BLaER1 treated with 17β-estradiol and CSF1 and Interleukin-3, amounts not matched to agents 10 nM and 100 nM (cell line): Measurements from ENCODE around the gene LDLR.

Experiments used
- H3K27ac ChIP-seq, 11 experiments: shearing (Covaris generic); formaldehyde crosslinking; 2 replicates each; pipeline ENCODE4 v1.8.1; 2022
- H3K27me3 ChIP-seq, 11 experiments: shearing (Covaris generic); formaldehyde crosslinking; 2 replicates each; pipeline ENCODE4 v1.8.1; 2022
- H3K36me3 ChIP-seq, 11 experiments: shearing (Covaris generic); formaldehyde crosslinking; 2 replicates each; pipeline ENCODE4 v1.8.1; 2022
- H3K4me1 ChIP-seq, 10 experiments: shearing (Covaris generic); formaldehyde crosslinking; 2 replicates each; pipeline ENCODE4 v1.8.1; 2022
- H3K4me2 ChIP-seq, 11 experiments: shearing (Covaris generic); formaldehyde crosslinking; 2 replicates each; pipeline ENCODE4 v1.8.1; 2022
- H3K4me3 ChIP-seq, 10 experiments: shearing (Covaris generic); formaldehyde crosslinking; 2 replicates each; pipeline ENCODE4 v1.8.1; 2022
- H3K9ac ChIP-seq, 11 experiments: shearing (Covaris generic); formaldehyde crosslinking; 2 replicates each; pipeline ENCODE4 v1.8.1; 2022
- H3K9me3 ChIP-seq, 11 experiments: shearing (Covaris generic); formaldehyde crosslinking; replicated peaks in 1 of 11; 2 replicates each; pipeline ENCODE4 v1.8.1; 2022
- H4K20me1 ChIP-seq, 11 experiments: shearing (Covaris generic); formaldehyde crosslinking; 2 replicates each; pipeline ENCODE4 v1.8.1; 2022
- Cebpa-rat ChIP-seq, 11 experiments: shearing (Covaris generic); IDR thresholded peaks; 2 replicates each; pipeline ENCODE4 v1.8.1; 2022

The LDLR gene

DNA sequence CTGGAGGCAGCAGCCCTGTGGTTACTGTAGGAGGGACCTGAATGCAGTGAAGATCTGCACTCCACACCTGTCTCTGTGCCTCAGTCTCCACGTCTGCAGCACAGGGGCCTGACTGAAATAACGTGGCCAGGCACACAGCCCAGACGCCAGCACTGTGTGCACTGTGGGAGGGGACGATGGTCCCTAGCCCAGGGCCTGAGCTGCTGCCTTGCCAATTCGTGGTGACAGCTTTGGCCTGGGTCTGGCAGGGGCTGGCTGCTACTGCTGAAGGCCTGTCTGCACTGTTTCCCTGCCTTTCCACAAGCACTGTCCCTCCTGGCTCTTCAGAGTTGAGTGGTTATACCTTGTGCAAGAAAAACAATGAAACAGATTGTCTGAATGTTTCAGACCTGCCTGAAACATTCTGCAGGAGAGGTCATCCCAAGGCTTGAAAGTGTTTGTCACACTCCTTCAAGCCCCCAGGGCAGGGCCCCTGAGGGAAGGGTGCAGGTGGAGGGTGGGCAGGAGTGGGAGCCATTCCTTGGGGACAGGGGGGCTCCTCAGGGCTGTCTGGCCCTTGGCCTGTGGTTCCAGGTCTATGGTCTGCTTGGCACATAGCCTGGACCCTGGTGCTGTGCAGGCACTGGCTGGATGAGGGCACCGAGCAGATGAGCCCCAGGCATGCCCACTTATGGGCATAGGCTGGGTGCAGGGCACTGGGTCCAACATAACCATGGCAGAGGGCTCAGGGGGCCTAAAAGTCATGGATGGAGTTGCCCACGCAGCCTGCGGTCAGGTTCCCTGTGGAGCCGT, 38.7 kb upstream of the LDLR start:
- no peaks in the 10 kb centered on the region for H3K27me3 ChIP-seq
- H3K36me3 ChIP-seq = peaks cover 18 to 86% (median 74%) of the 10 kb centered on the region in 11 experiments
- peaks cover 40 to 92% (median 75%) of the 10 kb centered on the region in 11 experiments; a peak in 20 of 22 replicates for H4K20me1 ChIP-seq
- no peak for TF ChIP-seq Cebpa-rat (IDR thresholded peaks at IDR 0.05)
- no peak overlapping the region for H3K4me3 ChIP-seq
- H3K9ac ChIP-seq = peak overlapping the region in 7 of 11 experiments; percentile 11 to 64 (median 54); a peak in 11 of 22 replicates
- H3K4me1 ChIP-seq = peaks cover 48 to 89% (median 81%) of the 10 kb centered on the region in 10 experiments
- peak overlapping the region in 8 of 11 experiments; percentile 55 to 77 (median 68); a peak in 16 of 22 replicates for H3K27ac ChIP-seq
- no peaks in the 10 kb centered on the region for H3K9me3 ChIP-seq
- H3K4me2 ChIP-seq = peak overlapping the region in 10 of 11 experiments; percentile 71 to 95 (median 84); a peak in 20 of 22 replicates

DNA sequence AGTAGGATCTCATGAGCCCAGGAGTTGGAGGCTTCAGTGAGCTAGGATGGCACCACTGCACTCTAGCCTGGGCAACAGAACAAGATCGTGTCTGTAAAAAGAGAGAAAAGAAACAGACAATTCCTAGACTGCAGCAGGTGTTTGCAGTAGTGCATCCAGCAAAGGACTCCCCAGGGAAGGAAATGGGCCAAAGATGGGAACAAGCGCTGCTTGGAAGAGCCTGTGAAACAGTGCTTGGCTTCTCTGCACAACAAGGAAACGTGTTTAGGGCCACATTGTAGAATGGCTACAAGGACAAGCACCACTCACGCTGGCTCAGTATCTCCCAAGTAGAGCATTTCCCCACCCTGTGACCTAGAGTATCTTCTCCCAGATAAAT, 35.5 kb upstream of the LDLR start:
- H3K4me3 ChIP-seq = no peak overlapping the region

DNA sequence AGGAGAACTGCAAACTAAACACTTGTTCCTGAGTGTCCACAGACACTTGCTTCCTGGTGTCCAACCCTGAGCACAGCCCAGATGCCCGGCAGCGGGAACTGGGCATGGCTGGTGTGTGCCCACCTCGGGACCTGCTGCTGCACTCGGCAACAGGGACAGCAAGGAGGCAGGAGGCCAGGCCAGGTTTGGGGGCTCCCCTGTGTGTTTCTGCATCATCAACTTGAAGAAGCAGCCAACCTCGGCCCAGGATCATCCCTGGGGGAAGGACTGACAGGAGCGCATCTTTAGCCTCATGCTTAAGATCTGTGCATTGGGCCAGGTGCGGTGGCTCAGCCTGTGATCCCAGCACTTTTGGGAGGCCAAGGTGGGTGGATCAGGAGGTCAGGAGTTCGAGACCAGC, 35.1 kb upstream of the LDLR start:
- peaks cover 24 to 66% (median 49%) of the 10 kb centered on the region in 10 experiments for H3K4me1 ChIP-seq
- no peaks in the 10 kb centered on the region for H3K9me3 ChIP-seq
- no peaks in the 10 kb centered on the region for H3K27me3 ChIP-seq
- H3K36me3 ChIP-seq = peaks cover 45 to 98% (median 90%) of the 10 kb centered on the region in 11 experiments
- peaks cover 26 to 75% (median 44%) of the 10 kb centered on the region in 11 experiments; a peak in 19 of 22 replicates for H4K20me1 ChIP-seq
- TF ChIP-seq Cebpa-rat (IDR thresholded peaks at IDR 0.05) = no peak
- 0 out of 22 replicates have a peak overlapping the region, but pooled peaks of 1 of the 11 experiments have one; percentile 14 for H3K27ac ChIP-seq
- no peak overlapping the region for H3K4me3 ChIP-seq
- no peak overlapping the region; a peak in 1 of 22 replicates for H3K9ac ChIP-seq
- peak overlapping the region in 2 of 11 experiments; percentile 6 to 24; a peak in 1 of 22 replicates for H3K4me2 ChIP-seq

More for the DNA sequence above, 35.5 kb upstream of the LDLR start:
- no peaks in the 10 kb centered on the region for H3K27me3 ChIP-seq
- H3K27ac ChIP-seq = peak overlapping the region in 1 of 11 experiments; percentile 25; a peak in 1 of 22 replicates
- peak overlapping the region in 3 of 11 experiments; percentile 4 to 24 (median 6); a peak in 1 of 22 replicates for H3K4me2 ChIP-seq
- peaks cover 30 to 79% (median 48%) of the 10 kb centered on the region in 11 experiments; a peak in 19 of 22 replicates for H4K20me1 ChIP-seq
- peaks cover 27 to 66% (median 53%) of the 10 kb centered on the region in 10 experiments for H3K4me1 ChIP-seq
- no peak overlapping the region; a peak in 1 of 22 replicates for H3K9ac ChIP-seq
- H3K9me3 ChIP-seq = no peaks in the 10 kb centered on the region
- TF ChIP-seq Cebpa-rat (IDR thresholded peaks at IDR 0.05) = no peak
- H3K36me3 ChIP-seq = peaks cover 44 to 97% (median 87%) of the 10 kb centered on the region in 11 experiments

- Histone ChIP-seq H3K27ac (no peak overlapping the region), H3K4me1 (peaks cover 19 to 63% (median 45%) of the 10 kb centered on the region in 10 experiments), H3K36me3 (peaks cover 49 to 98% (median 93%) of the 10 kb centered on the region in 11 experiments), H3K9me3 (no peaks in the 10 kb centered on the region), H3K9ac (no peak overlapping the region), H3K4me3 (no peak overlapping the region), H3K4me2 (no peak overlapping the region), H4K20me1 (peaks cover 22 to 70% (median 39%) of the 10 kb centered on the region in 11 experiments; a peak in 18 of 22 replicates), H3K27me3 (no peaks in the 10 kb centered on the region)
- no peak for TF ChIP-seq Cebpa-rat (IDR thresholded peaks at IDR 0.05)
These were observed 34.6 kb upstream of the LDLR start for GRCh38 chr19:11054628-11055027.

DNA sequence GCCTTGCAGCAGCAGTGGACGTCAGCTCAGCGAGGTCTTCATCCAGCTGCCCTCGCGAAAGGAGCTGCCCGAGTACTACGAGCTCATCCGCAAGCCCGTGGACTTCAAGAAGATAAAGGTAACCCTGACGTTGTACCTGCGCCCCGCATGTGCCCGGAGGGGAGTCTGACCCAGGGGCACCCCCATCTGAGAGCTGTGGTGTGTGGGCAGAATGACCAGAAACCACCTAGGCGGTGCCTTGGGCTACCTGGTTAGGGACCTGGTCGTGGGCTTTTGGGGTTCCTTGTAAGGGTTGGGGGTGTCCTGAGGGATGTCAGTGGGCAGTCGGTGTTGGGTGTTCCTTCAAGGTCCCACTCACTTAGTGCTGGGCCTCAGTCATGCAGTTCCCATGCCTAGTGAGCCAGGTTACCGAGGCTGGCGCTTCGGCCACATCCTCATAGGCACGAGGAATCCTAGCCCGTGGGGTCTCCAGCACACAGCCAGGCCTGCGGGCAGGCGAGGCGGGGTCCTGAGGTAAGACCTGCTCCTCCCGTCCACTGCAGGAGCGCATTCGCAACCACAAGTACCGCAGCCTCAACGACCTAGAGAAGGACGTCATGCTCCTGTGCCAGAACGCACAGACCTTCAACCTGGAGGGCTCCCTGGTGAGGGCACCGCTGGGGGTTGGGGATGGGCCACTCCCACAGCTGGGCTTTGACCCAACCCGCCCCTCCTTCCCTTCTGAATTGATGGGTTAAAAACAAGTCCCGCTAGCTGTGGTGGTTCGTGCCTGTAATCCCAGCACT, 30.8 kb upstream of the LDLR start:
- Histone ChIP-seq H3K36me3 (peaks cover 84 to 100% (median 98%) of the 10 kb centered on the region in 11 experiments), H3K9me3 (no peaks in the 10 kb centered on the region), H3K4me3 (no peak overlapping the region), H3K27ac (peak overlapping the region in 4 of 11 experiments; percentile 12 to 43 (median 26); a peak in 4 of 22 replicates), H3K4me2 (peak overlapping the region in 2 of 11 experiments; percentile 6 to 24; a peak in 2 of 22 replicates), H4K20me1 (peaks cover 0 to 51% (median 13%) of the 10 kb centered on the region in 11 experiments; a peak in 14 of 22 replicates), H3K9ac (0 out of 22 replicates have a peak overlapping the region, but pooled peaks of 1 of the 11 experiments have one; percentile 4), H3K4me1 (peaks cover 0 to 28% (median 8%) of the 10 kb centered on the region in 10 experiments; a peak in 12 of 20 replicates), H3K27me3 (no peaks in the 10 kb centered on the region)
- no peak for TF ChIP-seq Cebpa-rat (IDR thresholded peaks at IDR 0.05)

DNA sequence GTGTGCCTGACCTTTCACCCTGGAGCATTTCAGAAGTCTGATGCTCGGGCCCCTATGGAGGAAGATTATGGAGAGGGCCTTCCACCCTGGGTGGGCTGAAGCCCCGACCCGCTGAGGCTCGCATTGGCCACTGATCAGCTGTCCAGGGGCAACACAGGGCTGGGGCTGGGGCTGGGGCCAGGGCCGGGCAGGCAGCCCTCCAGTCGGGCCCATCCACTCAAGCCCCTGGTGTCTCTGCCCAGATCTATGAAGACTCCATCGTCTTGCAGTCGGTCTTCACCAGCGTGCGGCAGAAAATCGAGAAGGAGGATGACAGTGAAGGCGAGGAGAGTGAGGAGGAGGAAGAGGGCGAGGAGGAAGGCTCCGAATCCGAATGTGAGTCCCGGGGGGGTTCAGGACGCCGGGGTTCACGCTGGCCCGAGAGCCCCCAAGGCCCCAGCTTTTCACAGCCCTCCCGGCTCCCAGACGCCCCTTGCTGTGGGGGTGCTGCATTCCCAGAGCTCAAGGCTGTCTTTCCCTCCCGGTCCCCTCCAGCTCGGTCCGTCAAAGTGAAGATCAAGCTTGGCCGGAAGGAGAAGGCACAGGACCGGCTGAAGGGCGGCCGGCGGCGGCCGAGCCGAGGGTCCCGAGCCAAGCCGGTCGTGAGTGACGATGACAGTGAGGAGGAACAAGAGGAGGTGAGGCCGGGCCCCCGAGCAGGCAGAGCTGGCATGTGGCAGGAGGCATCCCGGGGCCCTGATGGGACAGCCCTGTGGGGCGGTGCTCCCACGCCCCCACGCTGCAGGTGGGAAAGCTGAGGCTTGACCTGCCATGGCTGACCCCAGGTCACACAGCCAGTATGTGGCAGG, 29.5 kb upstream of the LDLR start:
- Histone ChIP-seq H3K36me3 (peaks cover 83 to 100% (median 98%) of the 10 kb centered on the region in 11 experiments), H3K4me1 (peaks cover 0 to 16% (median 7%) of the 10 kb centered on the region in 10 experiments; a peak in 17 of 20 replicates)

DNA sequence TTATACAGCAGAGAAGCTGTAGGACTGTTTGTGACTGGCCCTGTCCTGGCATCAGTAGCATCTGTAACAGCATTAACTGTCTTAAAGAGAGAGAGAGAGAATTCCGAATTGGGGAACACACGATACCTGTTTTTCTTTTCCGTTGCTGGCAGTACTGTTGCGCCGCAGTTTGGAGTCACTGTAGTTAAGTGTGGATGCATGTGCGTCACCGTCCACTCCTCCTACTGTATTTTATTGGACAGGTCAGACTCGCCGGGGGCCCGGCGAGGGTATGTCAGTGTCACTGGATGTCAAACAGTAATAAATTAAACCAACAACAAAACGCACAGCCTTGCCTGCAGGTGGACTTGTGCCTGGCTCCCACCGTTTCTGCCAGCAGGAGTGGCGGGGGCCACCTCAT, 27.3 kb upstream of the LDLR start:
- peaks cover 0 to 14% (median 8%) of the 10 kb centered on the region in 10 experiments; a peak in 17 of 20 replicates for H3K4me1 ChIP-seq
- H3K4me2 ChIP-seq = no peak overlapping the region
- peaks cover 83 to 100% (median 98%) of the 10 kb centered on the region in 11 experiments for H3K36me3 ChIP-seq
- TF ChIP-seq Cebpa-rat (IDR thresholded peaks at IDR 0.05) = no peak
- H3K9ac ChIP-seq = no peak overlapping the region
- no peaks in the 10 kb centered on the region for H3K27me3 ChIP-seq
- H3K27ac ChIP-seq = 0 out of 22 replicates have a peak overlapping the region, but pooled peaks of 2 of the 11 experiments have one; percentile 3 to 7
- peaks cover 0 to 11% (median 7%) of the 10 kb centered on the region in 11 experiments; a peak in 15 of 22 replicates for H3K9me3 ChIP-seq
- H4K20me1 ChIP-seq = peaks cover 0 to 18% (median 0%) of the 10 kb centered on the region in 11 experiments; a peak in 8 of 22 replicates
- no peak overlapping the region for H3K4me3 ChIP-seq

More for the DNA sequence above, 29.5 kb upstream of the LDLR start:
- Histone ChIP-seq H3K4me2 (no peak overlapping the region), H3K9ac (0 out of 22 replicates have a peak overlapping the region, but pooled peaks of 1 of the 11 experiments have one; percentile 4), H3K4me3 (no peak overlapping the region), H4K20me1 (peaks cover 0 to 39% (median 6%) of the 10 kb centered on the region in 11 experiments; a peak in 13 of 22 replicates), H3K27me3 (no peaks in the 10 kb centered on the region), H3K27ac (peak overlapping the region in 5 of 11 experiments; percentile 8 to 43 (median 25); a peak in 7 of 22 replicates), H3K9me3 (no peaks in the 10 kb centered on the region)
- TF ChIP-seq Cebpa-rat (IDR thresholded peaks at IDR 0.05) = no peak
